Skeletal muscle satellite cell (primary cell): ENCODE measurements around the gene ZNF614.
"Not testable (repeated sequence)": the region's sequence is repeated elsewhere in the genome, so short reads cannot be mapped to it uniquely, and the experiment has no call there.

ENCODE experiments used
- H3K27me3 ChIP-seq: 2 replicates; pipeline ENCODE4 v1.7.0; 2013; ENCODE audit warnings: low read length; ENCODE audit not compliant: control insufficient read depth, insufficient read depth
- H3K36me3 ChIP-seq: 2 replicates; pipeline ENCODE4 v1.7.0; 2013; ENCODE audit warnings: mild to moderate bottlenecking, control low read depth, low read length; ENCODE audit not compliant: insufficient read depth
- H3K4me1 ChIP-seq: 2 replicates; pipeline ENCODE4 v1.7.0; 2013; ENCODE audit warnings: low read length; ENCODE audit not compliant: control insufficient read depth, insufficient read depth
- H3K4me2 ChIP-seq: 2 replicates; pipeline ENCODE4 v1.7.0; 2013; ENCODE audit warnings: mild to moderate bottlenecking, low read length
- H3K4me3 ChIP-seq: 2 replicates; pipeline ENCODE4 v1.7.0; 2013; ENCODE audit warnings: low read length
- H3K9ac ChIP-seq: 2 replicates; pipeline ENCODE4 v1.7.0; 2013; ENCODE audit warnings: mild to moderate bottlenecking, low read depth, low read length, moderate library complexity
- H3K9me3 ChIP-seq: replicated peaks from 2 replicates; pipeline ENCODE4 v1.7.0; 2013; ENCODE audit warnings: mild to moderate bottlenecking, control low read depth, low read length

ZNF614 gene

GRCh38 chr19:51980926-51981325, 47.3 kb downstream of the ZNF614 start:
- not testable (repeated sequence) for H3K4me3 ChIP-seq, H3K4me2 ChIP-seq, H3K36me3 ChIP-seq, H3K27me3 ChIP-seq, H3K9ac ChIP-seq, H3K9me3 ChIP-seq, H3K4me1 ChIP-seq

GRCh38 chr19:51980116-51980736, 48.0 kb downstream of the ZNF614 start:
- H3K36me3 ChIP-seq = no peaks in the 10 kb centered on the region
- H3K4me1 ChIP-seq = no peaks in the 10 kb centered on the region
- H3K4me2 ChIP-seq = no peak overlapping the region
- no peak overlapping the region for H3K4me3 ChIP-seq
- H3K9me3 ChIP-seq = peaks cover 4% of the 10 kb centered on the region
- H3K9ac ChIP-seq = no peak overlapping the region
- no peaks in the 10 kb centered on the region for H3K27me3 ChIP-seq

DNA sequence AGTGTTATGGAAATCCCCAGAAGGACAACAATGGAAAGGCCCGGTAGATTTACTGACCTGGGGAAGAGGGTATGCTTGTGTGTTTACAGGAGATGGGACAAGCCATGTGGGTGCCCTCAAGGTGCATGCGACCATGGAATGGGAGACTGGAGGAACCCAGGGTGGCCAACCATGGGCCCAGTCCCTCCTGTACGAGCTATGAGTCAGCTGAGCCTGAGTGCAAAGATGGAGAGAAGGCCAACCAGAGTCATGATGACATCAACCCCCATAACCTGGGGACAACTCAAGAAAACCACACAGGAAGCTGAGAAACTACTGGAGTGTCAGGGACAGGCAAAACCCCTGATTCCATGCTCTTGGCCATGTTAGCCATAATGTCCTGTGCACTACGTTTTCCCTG, 49.3 kb downstream of the ZNF614 start:
- Histone ChIP-seq H3K36me3 (peaks cover 9% of the 10 kb centered on the region), H3K4me1 (no peaks in the 10 kb centered on the region), H3K27me3 (no peaks in the 10 kb centered on the region), H3K9me3 (peaks cover 4% of the 10 kb centered on the region), H3K4me2 (no peak overlapping the region), H3K4me3 (no peak overlapping the region), H3K9ac (no peak overlapping the region)

GRCh38 chr19:51977346-51977745, 50.8 kb downstream of the ZNF614 start:
- no peaks in the 10 kb centered on the region for H3K4me1 ChIP-seq
- no peaks in the 10 kb centered on the region for H3K27me3 ChIP-seq
- H3K4me2 ChIP-seq = no peak overlapping the region
- H3K4me3 ChIP-seq = no peak overlapping the region
- peaks cover 10% of the 10 kb centered on the region for H3K9me3 ChIP-seq
- peaks cover 24% of the 10 kb centered on the region for H3K36me3 ChIP-seq
- H3K9ac ChIP-seq = no peak overlapping the region

- Histone ChIP-seq H3K4me1 (no peaks in the 10 kb centered on the region), H3K9ac (no peak overlapping the region), H3K36me3 (peaks cover 29% of the 10 kb centered on the region), H3K9me3 (peaks cover 14% of the 10 kb centered on the region), H3K4me3 (no peak overlapping the region), H3K27me3 (no peaks in the 10 kb centered on the region), H3K4me2 (no peak overlapping the region)
Observed at GRCh38 chr19:51976852-51977251, 51.3 kb downstream of the ZNF614 start.

- Histone ChIP-seq H3K9me3 (peaks cover 23% of the 10 kb centered on the region), H3K36me3 (peaks cover 40% of the 10 kb centered on the region)
- not testable (repeated sequence) for H3K9ac ChIP-seq, H3K4me2 ChIP-seq, H3K27me3 ChIP-seq, H3K4me1 ChIP-seq, H3K4me3 ChIP-seq
Observed at GRCh38 chr19:51975787-51976186, 52.4 kb downstream of the ZNF614 start.

GRCh38 chr19:51971624-51972023, 56.6 kb downstream of the ZNF614 start:
- peaks cover 28% of the 10 kb centered on the region for H3K9me3 ChIP-seq
- H3K27me3 ChIP-seq = no peaks in the 10 kb centered on the region
- H3K9ac ChIP-seq = no peak overlapping the region
- no peak overlapping the region for H3K4me3 ChIP-seq
- H3K4me2 ChIP-seq = no peak overlapping the region
- peaks cover 69% of the 10 kb centered on the region for H3K36me3 ChIP-seq
- H3K4me1 ChIP-seq = no peaks in the 10 kb centered on the region

DNA sequence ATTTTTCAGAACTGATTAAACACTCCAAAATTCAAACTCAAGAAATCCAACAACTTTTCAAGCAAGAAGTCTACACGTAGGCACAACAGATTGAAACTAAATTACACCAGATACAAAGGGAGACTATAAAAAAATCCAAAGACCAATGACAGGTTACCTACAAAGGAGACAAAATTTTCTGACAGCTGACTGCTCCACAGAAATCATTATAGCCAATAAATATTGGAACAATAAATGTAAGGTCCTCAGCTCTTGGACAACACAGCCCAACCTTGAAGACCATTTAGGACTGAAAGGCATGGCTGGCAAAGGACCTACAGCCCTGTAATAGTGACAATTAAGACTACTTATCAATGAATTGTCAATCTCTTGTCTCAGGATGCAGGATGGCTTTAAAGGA, 57.5 kb downstream of the ZNF614 start:
- peaks cover 78% of the 10 kb centered on the region for H3K36me3 ChIP-seq
- no peak overlapping the region for H3K9ac ChIP-seq
- no peaks in the 10 kb centered on the region for H3K4me1 ChIP-seq
- no peak overlapping the region for H3K4me2 ChIP-seq
- peaks cover 30% of the 10 kb centered on the region for H3K9me3 ChIP-seq
- H3K27me3 ChIP-seq = no peaks in the 10 kb centered on the region
- H3K4me3 ChIP-seq = no peak overlapping the region

GRCh38 chr19:51965583-51965982, 62.6 kb downstream of the ZNF614 start:
- no peak overlapping the region for H3K4me3 ChIP-seq
- H3K36me3 ChIP-seq = peaks cover 56% of the 10 kb centered on the region

More at GRCh38 chr19:51965583-51965982, 62.6 kb downstream of the ZNF614 start:
- H3K4me1 ChIP-seq = no peaks in the 10 kb centered on the region
- H3K9me3 ChIP-seq = peaks cover 13% of the 10 kb centered on the region
- no peaks in the 10 kb centered on the region for H3K27me3 ChIP-seq
- H3K9ac ChIP-seq = no peak overlapping the region
- H3K4me2 ChIP-seq = no peak overlapping the region
